ENCODE measurements around the gene KRT2. TPM values are rescaled to one million over a fixed set of nuclear protein-coding genes. Genes with fewer than 3 reads are reported as not detected.

KRT2 gene
- total RNA-seq, result not detected
- polyA plus RNA-seq, result 0.16 TPM

GRCh38 chr12:52651726-52652261, at the start of gene KRT2:
Gene KRT2 (minus strand): TSS chr12:52652211. CDS start chr12:52652142, 69 bp downstream.
- peaks cover 0 to 4% (median 0%) of the 10 kb centered on the region in 5 donors for H3K9me3 Mint-ChIP-seq
- Histone ChIP-seq H3K36me3 (ENCODE audit: insufficient read depth, low read length) (no peaks in the 10 kb centered on the region), H3K27me3 (ENCODE audit: insufficient read depth, low read length, poor library complexity, severe bottlenecking) (no peaks in the 10 kb centered on the region), H3K27ac (ENCODE audit: low read depth, low read length) (no peak within 1 kb of the TSS), H3K4me1 (ENCODE audit: insufficient read depth, low read length) (peaks cover 31% of the 10 kb centered on the region), H3K9me3 (ENCODE audit: low read length) (no peaks in the 10 kb centered on the region), H3K4me3 (ENCODE audit: low read length) (no peak within 1 kb of the TSS)
- DNase-seq, result no peak
- peaks cover 0 to 6% (median 0%) of the 10 kb centered on the region in 3 donors for H3K36me3 Mint-ChIP-seq
- H3K27me3 Mint-ChIP-seq, result peaks cover 19 to 29% of the 10 kb centered on the region in 2 donors
- ChIA-PET CTCF (no interaction called here), POLR2A (no interaction called here)
- H3K4me1 Mint-ChIP-seq, result peaks cover 19 to 34% (median 34%) of the 10 kb centered on the region in 3 donors
- no peak within 1 kb of the TSS for H3K27ac Mint-ChIP-seq
- no peak within 1 kb of the TSS for H3K4me3 Mint-ChIP-seq

- Mint-ChIP-seq H3K27ac (no peak overlapping the region), H3K9me3 (no peaks in the 10 kb centered on the region), H3K4me3 (no peak overlapping the region)
These were observed 49.3 kb upstream of the KRT2 start for GRCh38 chr12:52701281-52701680.

GRCh38 chr12:52699960-52700359, 47.9 kb upstream of the KRT2 start:
- DNase-seq, result no peak
- H3K4me1 ChIP-seq (ENCODE audit: insufficient read depth, low read length), result no peaks in the 10 kb centered on the region
- CTCF ChIA-PET, result no interaction called here
- Mint-ChIP-seq H3K4me3 (no peak overlapping the region), H3K27me3 (peaks cover 12 to 55% of the 10 kb centered on the region in 2 donors), H3K9me3 (no peaks in the 10 kb centered on the region), H3K36me3 (no peaks in the 10 kb centered on the region), H3K27ac (no peak overlapping the region), H3K4me1 (no peaks in the 10 kb centered on the region)
- POLR2A ChIA-PET, result no interaction called here
- no peak overlapping the region for H3K4me3 ChIP-seq (ENCODE audit: low read length)
- no peaks in the 10 kb centered on the region for H3K36me3 ChIP-seq (ENCODE audit: insufficient read depth, low read length)
- H3K9me3 ChIP-seq (ENCODE audit: low read length), result no peaks in the 10 kb centered on the region
- no peak overlapping the region for H3K27ac ChIP-seq (ENCODE audit: low read depth, low read length)
- peaks cover 4% of the 10 kb centered on the region for H3K27me3 ChIP-seq (ENCODE audit: insufficient read depth, low read length, poor library complexity, severe bottlenecking)

More at GRCh38 chr12:52701281-52701680, 49.3 kb upstream of the KRT2 start:
- H3K27ac ChIP-seq (ENCODE audit: low read depth, low read length), result no peak overlapping the region
- no peaks in the 10 kb centered on the region for H3K9me3 ChIP-seq (ENCODE audit: low read length)
- no peaks in the 10 kb centered on the region for H3K36me3 ChIP-seq (ENCODE audit: insufficient read depth, low read length)
- peaks cover 4% of the 10 kb centered on the region for H3K27me3 ChIP-seq (ENCODE audit: insufficient read depth, low read length, poor library complexity, severe bottlenecking)
- H3K27me3 Mint-ChIP-seq, result peaks cover 10 to 47% of the 10 kb centered on the region in 2 donors
- POLR2A ChIA-PET, result no interaction called here
- H3K4me1 Mint-ChIP-seq, result no peaks in the 10 kb centered on the region
- CTCF ChIA-PET, result no interaction called here
- no peak for DNase-seq
- no peak overlapping the region for H3K4me3 ChIP-seq (ENCODE audit: low read length)
- H3K36me3 Mint-ChIP-seq, result no peaks in the 10 kb centered on the region
- H3K4me1 ChIP-seq (ENCODE audit: insufficient read depth, low read length), result no peaks in the 10 kb centered on the region

- ChIA-PET POLR2A (no interaction called here), CTCF (no interaction called here)
- Mint-ChIP-seq H3K4me3 (no peak overlapping the region), H3K27me3 (peaks cover 12 to 56% of the 10 kb centered on the region in 2 donors), H3K27ac (peak overlapping the region in 1 of 8 donors; percentile 64), H3K36me3 (no peaks in the 10 kb centered on the region), H3K9me3 (no peaks in the 10 kb centered on the region), H3K4me1 (no peaks in the 10 kb centered on the region)
- no peak overlapping the region for H3K27ac ChIP-seq (ENCODE audit: low read depth, low read length)
- H3K4me3 ChIP-seq (ENCODE audit: low read length), result no peak overlapping the region
- H3K9me3 ChIP-seq (ENCODE audit: low read length), result no peaks in the 10 kb centered on the region
- H3K27me3 ChIP-seq (ENCODE audit: insufficient read depth, low read length, poor library complexity, severe bottlenecking), result peaks cover 4% of the 10 kb centered on the region
- H3K36me3 ChIP-seq (ENCODE audit: insufficient read depth, low read length), result no peaks in the 10 kb centered on the region
- no peaks in the 10 kb centered on the region for H3K4me1 ChIP-seq (ENCODE audit: insufficient read depth, low read length)
- no peak for DNase-seq
These were observed 47.4 kb upstream of the KRT2 start for GRCh38 chr12:52699373-52699772.

GRCh38 chr12:52698651-52699340, 46.8 kb upstream of the KRT2 start:
- Mint-ChIP-seq H3K27ac (peak overlapping the region in 1 of 8 donors; percentile 15), H3K4me3 (no peak overlapping the region), H3K9me3 (no peaks in the 10 kb centered on the region), H3K27me3 (peaks cover 12 to 56% of the 10 kb centered on the region in 2 donors), H3K4me1 (no peaks in the 10 kb centered on the region), H3K36me3 (no peaks in the 10 kb centered on the region)
- no peaks in the 10 kb centered on the region for H3K9me3 ChIP-seq (ENCODE audit: low read length)
- no peak overlapping the region for H3K4me3 ChIP-seq (ENCODE audit: low read length)
- peaks cover 4% of the 10 kb centered on the region for H3K27me3 ChIP-seq (ENCODE audit: insufficient read depth, low read length, poor library complexity, severe bottlenecking)
- H3K36me3 ChIP-seq (ENCODE audit: insufficient read depth, low read length), result no peaks in the 10 kb centered on the region
- H3K4me1 ChIP-seq (ENCODE audit: insufficient read depth, low read length), result no peaks in the 10 kb centered on the region
- ChIA-PET CTCF (no interaction called here), POLR2A (no interaction called here)
- H3K27ac ChIP-seq (ENCODE audit: low read depth, low read length), result no peak overlapping the region
- DNase-seq, result no peak

GRCh38 chr12:52697058-52697582, 45.1 kb upstream of the KRT2 start:
- H3K4me1 Mint-ChIP-seq, result peaks cover 2 to 9% (median 5%) of the 10 kb centered on the region in 3 donors
- no peak overlapping the region for H3K27ac ChIP-seq (ENCODE audit: low read depth, low read length)
- H3K27ac Mint-ChIP-seq, result peak overlapping the region in 1 of 8 donors; percentile 92
- H3K4me3 ChIP-seq (ENCODE audit: low read length), result no peak overlapping the region
- no peaks in the 10 kb centered on the region for H3K9me3 ChIP-seq (ENCODE audit: low read length)
- H3K9me3 Mint-ChIP-seq, result no peaks in the 10 kb centered on the region
- H3K4me3 Mint-ChIP-seq, result no peak overlapping the region
- peaks cover 10 to 58% of the 10 kb centered on the region in 2 donors for H3K27me3 Mint-ChIP-seq
- H3K4me1 ChIP-seq (ENCODE audit: insufficient read depth, low read length), result peaks cover 5% of the 10 kb centered on the region
- no peaks in the 10 kb centered on the region for H3K27me3 ChIP-seq (ENCODE audit: insufficient read depth, low read length, poor library complexity, severe bottlenecking)
- no peaks in the 10 kb centered on the region for H3K36me3 ChIP-seq (ENCODE audit: insufficient read depth, low read length)
- H3K36me3 Mint-ChIP-seq, result peaks cover 0 to 2% (median 0%) of the 10 kb centered on the region in 3 donors
- POLR2A ChIA-PET, result no interaction called here
- CTCF ChIA-PET, result no interaction called here
- no peak for DNase-seq

GRCh38 chr12:52696588-52696987, 44.6 kb upstream of the KRT2 start:
- Histone ChIP-seq H3K27ac (ENCODE audit: low read depth, low read length) (no peak overlapping the region), H3K27me3 (ENCODE audit: insufficient read depth, low read length, poor library complexity, severe bottlenecking) (no peaks in the 10 kb centered on the region), H3K4me3 (ENCODE audit: low read length) (no peak overlapping the region), H3K4me1 (ENCODE audit: insufficient read depth, low read length) (peaks cover 10% of the 10 kb centered on the region), H3K9me3 (ENCODE audit: low read length) (no peaks in the 10 kb centered on the region), H3K36me3 (ENCODE audit: insufficient read depth, low read length) (no peaks in the 10 kb centered on the region)
- no peak for DNase-seq
- Mint-ChIP-seq H3K4me1 (peaks cover 5 to 14% (median 9%) of the 10 kb centered on the region in 3 donors), H3K27me3 (peaks cover 8 to 53% of the 10 kb centered on the region in 2 donors), H3K27ac (no peak overlapping the region), H3K9me3 (no peaks in the 10 kb centered on the region), H3K36me3 (peaks cover 0 to 2% (median 0%) of the 10 kb centered on the region in 3 donors), H3K4me3 (no peak overlapping the region)
- CTCF ChIA-PET, result no interaction called here
- POLR2A ChIA-PET, result no interaction called here

- peaks cover 22% of the 10 kb centered on the region for H3K4me1 ChIP-seq (ENCODE audit: insufficient read depth, low read length)
- H3K4me3 ChIP-seq (ENCODE audit: low read length), result no peak overlapping the region
- ChIA-PET POLR2A (no interaction called here), CTCF (no interaction called here)
- no peaks in the 10 kb centered on the region for H3K36me3 ChIP-seq (ENCODE audit: insufficient read depth, low read length)
- H3K27me3 Mint-ChIP-seq, result peaks cover 12 to 52% of the 10 kb centered on the region in 2 donors
- no peaks in the 10 kb centered on the region for H3K9me3 Mint-ChIP-seq
- no peak for DNase-seq
- peaks cover 13 to 29% (median 24%) of the 10 kb centered on the region in 3 donors for H3K4me1 Mint-ChIP-seq
- H3K9me3 ChIP-seq (ENCODE audit: low read length), result no peaks in the 10 kb centered on the region
- peaks cover 0 to 2% (median 0%) of the 10 kb centered on the region in 3 donors for H3K36me3 Mint-ChIP-seq
- no peak overlapping the region for H3K27ac ChIP-seq (ENCODE audit: low read depth, low read length)
- no peak overlapping the region for H3K4me3 Mint-ChIP-seq
- peak overlapping the region in 1 of 8 donors; percentile 66 for H3K27ac Mint-ChIP-seq
- H3K27me3 ChIP-seq (ENCODE audit: insufficient read depth, low read length, poor library complexity, severe bottlenecking), result no peaks in the 10 kb centered on the region
These were observed 43.0 kb upstream of the KRT2 start for GRCh38 chr12:52695039-52695438.
